Dedifferentiated amniotic fluid mesenchymal stem cell (primary cell): ENCODE measurements around the gene ABR.
"Not testable (repeated sequence)": the region's sequence is repeated elsewhere in the genome, so short reads cannot be mapped to it uniquely, and the experiment has no call there.

ENCODE experiments used
- DNase-seq: peaks from one replicate; pipeline ENCODE4 v3.0.0-alpha.2; 2016; ENCODE audit errors: extremely low spot score

Gene ABR

DNA sequence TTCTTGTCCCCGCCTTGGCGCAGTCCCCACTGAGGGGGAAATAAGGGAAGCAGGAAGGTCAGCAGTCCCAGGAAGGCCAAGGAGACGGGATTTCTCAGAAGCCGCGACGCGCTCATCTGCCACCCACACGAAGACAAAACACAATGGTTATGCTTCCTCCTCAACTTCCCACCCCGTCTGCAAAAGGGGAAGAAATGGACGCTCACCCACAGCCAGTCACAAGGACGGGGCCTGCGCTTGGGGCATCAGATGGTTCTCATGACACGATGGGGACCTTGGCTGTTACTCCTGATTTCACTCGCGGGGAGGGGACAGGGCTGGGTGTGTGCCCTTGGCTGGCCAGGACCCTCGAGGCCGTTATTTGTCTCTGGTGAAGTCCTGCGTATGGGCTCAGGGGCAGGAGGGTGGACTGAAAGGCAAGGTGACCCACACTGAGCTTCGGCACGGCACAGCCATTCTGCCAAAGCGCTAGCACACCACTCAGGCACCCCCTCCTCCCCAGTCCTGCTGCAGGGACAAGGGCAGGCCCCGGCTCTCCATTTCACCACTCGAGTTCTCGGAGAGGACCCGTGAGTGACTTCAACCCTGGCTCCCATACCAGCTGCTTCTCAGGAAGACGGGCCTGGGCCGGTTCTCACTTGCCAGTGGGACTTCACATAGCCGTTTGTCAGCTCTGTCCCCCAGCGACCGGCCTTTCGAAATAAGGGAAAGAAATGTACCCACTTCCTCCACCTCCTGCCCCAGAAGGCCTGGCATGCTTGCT is 84.5 kb downstream of the ABR start:
- DNase-seq = no peak

DNA sequence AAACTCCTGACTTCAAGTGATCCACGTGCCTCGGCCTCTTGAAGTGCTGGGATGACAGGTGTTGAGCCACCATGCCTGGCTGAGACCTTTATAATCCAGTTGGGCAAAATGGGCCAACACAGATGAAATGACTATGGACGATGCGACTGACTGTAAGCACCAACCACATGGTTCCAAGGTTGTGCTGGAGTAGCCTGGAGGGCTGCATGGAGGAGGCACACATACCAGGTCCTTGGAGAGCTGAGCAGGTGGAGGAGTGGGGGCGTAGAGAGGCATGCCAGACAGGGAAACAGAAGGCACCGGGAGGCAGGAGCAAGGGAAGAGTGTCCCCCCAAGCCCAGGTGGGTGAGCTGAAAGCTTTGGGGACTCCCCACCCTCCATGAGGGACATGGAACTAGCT is 85.2 kb downstream of the ABR start:
- no peak for DNase-seq

DNA sequence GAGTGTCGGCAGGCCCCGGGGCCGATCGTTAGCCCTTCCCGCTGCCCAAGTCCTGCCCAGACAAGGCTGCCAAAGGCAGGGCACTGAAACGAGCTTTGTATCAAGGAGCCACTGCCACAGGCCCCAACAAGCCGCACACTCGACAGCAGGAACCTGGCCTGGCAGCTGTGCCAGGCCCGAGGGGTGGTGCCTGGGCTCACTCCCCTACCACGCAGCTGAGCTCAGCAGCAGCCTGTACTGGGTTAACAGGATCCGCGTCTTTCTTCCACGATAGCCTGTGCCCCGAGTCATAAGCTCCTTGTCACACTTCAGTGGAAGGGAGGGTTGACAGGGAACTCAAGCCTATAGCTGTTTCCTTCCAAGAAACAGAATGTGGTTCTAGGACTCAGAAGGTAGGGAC is 87.9 kb downstream of the ABR start:
- DNase-seq = no peak

DNA sequence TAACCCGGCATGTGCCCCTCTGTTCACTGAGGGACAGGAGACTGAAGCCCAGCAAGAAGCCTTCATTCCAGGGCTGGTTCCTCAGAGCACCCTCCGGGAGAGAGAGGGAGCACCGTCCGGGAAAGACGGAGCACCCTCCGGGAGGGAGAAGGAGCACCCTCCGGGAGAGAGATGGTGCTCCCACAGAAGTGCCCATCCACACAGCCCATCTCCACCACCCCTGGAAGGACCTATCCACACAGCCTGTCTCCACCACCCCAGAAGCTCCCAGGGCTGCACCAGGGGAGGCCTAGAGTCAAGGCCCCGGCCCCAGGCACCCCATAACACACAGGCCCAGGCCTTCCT is 88.6 kb downstream of the ABR start:
- DNase-seq = no peak

DNA sequence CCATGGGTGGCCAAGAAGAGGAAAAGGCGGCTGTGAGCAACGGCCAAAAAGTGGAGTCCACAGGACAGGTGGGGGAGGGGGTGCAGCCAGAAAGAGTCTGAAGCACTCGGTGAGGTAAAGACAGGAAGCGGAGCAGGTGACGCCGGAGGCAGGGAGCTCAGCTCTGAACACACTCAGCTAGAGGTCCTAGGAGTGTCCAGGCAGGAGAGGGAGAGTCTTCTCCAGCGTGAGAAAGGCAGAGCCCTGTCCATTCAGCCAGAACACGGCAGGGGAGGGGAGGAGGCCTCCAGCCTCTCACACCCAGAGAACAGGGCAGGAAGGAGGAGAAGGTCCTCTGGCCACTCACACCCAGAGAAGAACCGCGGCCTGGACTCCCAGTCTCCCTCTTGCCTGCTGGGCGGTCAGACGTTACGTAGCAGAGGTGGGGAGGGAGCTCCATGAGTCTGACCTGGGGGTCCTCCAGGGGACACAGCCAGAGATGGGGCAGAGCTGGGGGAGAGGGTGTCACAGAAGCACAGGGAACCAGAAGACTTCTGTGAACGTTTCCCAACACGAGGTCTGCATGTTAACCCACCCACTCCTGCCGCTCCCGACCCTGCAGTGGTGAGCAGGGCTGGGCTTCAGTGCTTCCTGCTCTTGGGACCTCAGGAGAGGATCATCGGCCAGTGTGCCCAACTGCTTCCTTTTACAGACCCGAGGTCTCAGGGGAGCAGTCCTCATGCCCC is 89.2 kb downstream of the ABR start:
- no peak for DNase-seq

DNA sequence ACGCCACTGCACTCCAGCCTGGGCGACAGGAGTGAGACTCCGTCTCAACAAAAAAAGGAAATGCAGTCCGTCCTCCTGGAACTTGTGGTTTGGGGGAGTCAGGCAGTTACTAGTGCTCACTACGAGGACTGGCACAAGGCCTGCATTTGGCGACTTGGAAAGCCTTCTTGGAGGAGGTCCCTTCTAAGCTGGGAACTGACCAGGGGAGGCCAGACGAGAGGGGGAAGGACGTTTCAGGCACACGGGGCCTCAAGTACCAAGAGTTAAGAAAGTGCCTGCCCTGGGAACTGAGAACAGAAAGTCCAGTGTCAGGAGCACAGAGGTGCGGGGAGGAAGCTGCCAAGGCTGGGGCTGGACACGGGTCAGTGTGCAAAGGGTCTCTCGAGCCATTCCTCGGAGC is 89.9 kb downstream of the ABR start:
- no peak for DNase-seq

DNA sequence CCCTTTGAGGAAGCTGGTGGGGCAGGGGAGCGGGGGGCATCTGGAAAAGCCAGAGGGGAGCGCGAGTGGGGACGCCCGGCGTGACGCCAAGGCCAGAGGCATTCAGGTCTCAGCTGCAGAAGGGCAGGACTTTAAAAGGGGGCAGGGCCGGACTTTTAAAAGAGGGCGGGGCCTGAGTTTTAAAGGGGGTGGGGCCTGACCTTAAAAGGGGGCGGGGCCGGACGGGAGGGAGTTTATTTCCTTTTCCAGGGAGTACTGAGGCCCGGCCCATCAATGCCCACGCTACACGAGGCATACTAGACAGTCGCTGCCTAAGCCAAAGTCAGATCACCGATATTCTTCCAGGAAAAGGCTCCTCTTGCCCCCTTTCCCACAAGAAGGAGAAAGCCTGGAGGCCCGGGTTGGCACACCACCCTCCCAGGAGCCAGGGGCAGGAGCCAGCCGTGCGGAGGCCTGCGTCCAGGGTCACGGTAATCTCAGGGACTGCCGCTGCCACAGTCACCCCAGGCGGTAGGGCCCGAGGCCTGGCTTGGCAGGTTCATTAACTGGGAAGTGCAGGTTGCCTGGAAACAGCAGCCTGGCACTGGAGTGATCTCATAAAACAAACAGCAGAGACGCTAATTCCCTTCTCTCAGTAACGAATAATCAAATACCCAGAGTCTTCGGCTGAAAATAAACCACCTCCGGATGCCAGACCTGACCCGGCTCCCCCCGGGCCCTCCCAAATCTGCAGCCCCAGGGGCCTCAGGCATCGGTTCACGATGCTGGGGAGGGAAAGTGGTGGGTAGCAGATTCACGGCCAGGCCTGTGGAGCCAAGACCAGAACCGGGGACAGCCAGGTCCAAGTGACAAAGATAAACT is 92.2 kb downstream of the ABR start:
- DNase-seq = peak; percentile 48

DNA sequence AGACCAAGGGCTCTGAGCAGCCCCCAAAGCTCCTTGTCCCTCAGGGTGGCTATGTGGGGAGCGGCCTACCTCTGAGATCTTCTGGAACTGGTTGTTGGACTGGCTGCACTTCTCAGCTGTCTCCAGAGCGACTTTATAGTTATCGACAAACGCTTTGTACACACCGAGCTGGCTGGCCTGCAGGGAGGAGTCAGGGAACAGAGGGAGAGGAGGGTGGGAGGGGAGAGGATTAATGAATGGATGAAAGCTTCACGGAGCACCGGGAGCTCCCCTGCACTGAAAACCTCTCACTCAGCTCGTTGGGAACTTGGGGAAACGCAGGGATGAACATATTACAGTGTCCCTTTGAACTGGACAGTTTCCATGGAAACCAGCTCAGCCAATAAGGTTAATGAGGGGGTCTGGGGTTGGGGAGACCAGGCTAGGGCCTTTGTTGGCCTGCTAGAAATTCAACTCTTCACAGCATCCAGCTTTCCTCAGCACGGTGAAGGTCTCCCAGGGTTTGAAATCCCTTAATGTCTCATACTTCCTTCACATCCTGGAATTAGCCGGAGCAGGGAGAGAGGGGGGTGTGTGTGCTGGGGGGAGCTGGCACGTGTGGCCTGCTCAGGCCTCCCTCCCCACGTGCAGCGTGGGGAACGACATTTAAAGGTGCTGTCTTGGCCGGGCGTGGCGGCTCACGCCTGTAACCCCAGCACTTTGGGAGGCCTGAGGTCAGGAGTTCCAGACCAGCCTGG is 96.2 kb downstream of the ABR start:
- no peak for DNase-seq

DNA sequence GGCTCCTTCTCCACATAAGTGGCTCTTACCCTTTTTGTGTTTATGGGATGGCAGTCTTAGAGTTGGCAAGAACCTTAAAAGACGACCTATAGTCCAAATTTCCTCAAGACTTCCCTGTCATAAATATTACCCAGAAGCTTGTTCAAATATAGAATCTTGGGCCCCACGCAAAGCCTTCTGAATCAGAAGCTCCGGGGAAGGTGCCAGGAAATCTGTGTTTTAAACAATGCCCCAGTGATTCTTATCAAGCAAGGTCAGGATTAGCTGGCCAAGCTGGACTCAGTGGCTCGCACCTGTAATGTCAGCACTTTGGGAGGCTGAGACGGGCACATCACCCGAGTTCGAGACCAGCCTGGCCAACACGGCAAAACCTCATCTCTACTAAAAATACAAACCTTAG is 97.2 kb downstream of the ABR start:
- DNase-seq = no peak

DNA sequence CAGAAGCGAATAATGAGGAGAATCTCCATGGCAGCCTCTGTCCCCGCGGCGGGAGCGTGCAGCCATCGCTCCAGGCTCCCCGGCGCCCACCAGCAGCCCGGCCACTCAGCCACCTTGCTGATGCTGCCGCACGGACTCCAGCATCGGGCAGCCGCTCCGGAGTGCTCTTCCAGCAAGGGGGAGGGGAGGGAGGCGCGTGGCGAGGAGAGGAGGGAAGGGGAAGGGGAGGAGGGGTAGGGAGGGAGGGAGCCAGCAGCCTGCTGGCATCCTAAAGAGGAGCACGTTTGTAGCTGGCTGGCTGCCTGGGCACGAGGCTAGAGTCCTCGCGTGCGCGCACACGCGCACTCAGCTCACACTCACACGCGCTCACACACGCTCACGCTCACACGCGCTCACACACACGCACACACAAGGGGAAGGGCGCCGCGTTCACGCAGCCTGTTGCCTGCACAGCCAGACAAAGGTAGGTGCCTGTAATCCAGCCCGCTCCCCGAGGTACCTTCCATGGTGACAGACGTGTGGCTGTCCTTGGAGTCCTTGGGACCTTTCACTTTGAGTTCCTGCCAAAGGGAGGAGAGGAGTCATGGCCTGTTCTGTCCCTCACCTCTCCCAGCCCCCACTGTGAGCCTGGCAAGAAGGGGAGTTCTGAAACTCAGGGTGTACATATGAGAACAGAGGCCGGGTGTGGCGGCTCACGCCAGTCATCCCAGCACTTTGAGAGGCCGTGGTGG is 100.8 kb downstream of the ABR start:
- no peak for DNase-seq

DNA sequence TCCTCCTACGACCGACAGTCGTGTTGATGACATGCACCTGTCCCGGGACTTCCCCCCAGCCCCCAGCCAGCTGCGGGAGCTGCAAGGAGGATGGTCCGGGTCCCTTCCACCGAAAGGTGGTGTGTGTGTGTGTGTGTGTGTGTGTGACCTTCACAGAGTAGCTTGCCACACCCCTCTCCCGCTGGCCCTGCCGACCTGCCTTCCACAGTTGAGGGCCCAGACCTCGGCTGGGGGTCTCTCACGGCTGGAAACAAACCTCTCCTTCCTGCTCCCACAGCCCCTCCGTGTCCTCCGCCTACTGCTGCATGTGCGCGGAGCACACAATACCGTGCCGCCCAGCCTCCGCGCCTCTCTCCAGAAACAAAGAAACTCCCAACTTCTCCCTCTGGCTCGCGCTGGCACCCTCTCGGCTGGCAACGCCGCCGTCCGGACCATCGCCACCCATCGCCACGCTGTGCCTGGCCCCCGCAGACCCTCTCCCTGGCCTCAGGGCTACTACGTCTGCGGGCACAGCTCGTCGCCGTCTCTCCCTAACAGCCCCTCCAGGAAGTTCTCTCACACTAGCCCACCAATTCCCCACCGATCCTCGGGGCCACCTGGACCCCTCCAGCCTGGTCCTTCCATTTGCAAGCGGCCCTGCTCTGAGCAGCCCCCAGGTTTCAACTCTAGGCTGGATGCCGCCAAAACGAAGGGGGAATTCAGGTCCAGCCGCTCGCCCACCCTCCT is 101.6 kb downstream of the ABR start:
- no peak for DNase-seq

DNA sequence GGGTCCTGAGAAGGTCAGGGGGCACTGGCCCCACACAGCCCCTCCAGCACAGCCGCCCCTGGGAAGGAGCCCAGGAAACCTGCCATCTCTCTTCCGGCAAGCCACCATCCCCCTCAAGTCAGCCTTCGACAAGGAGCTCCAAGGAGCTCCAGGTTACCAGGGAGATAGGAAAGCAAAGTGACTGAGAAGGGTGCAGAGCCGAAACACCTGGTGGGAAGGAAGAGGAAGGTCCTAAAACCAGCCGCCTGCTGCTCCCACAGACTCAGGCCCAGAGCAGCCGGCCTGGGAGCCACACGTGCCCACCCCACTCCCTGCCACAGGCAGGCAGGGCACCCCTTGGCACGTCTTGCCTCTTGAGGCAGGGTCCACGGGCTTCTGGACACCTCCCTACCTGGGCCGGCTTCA is 102.2 kb downstream of the ABR start:
- DNase-seq = no peak

DNA sequence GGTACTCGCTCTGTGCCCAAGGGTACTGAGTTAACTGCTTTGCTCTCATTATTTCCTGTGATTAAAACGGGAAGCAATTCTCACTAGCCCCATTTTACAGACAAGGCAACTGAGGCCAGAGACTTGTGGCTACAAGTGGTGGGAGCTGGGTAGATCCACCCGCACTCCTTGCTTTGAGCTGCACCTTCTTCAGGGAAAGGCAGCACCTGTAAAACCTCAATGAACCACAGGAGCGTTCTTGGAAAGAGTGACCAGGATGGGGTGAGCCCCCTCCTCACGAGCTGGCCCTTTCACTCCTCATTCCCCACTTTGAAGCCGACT is 102.8 kb downstream of the ABR start:
- DNase-seq = no peak

DNA sequence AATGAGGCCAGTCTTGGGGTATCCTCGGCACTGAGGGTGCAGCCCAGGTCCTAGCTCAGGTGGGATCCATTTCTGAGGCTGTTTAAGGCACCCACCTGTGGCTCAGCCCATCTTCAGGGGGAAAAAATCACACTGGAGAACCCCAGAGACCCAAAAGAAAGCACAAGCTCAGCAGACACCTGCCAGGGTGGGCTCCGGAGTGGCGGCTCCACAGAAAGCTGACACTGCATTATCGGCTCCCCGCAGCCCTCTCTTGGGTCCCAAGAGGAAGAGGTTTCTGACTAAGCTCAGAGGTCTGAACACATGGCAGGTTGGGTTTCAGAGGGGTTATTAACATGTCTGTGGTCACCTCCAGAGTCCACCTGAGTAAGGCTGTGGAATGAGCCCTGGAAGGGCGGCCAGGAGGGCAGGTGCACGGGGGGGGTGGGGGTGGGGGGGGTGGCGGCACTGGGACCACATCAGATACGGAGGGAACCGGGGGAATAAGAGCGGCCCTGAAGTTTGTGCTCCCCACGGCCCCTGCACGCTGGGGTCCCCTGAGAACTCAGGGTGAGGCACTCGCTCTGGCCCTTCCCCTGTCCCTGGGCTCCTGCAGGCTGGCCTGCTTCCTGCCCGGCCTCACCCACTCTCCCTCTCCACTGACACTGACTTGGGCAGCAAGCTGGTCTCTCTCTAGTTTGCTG is 103.3 kb downstream of the ABR start:
- no peak for DNase-seq

DNA sequence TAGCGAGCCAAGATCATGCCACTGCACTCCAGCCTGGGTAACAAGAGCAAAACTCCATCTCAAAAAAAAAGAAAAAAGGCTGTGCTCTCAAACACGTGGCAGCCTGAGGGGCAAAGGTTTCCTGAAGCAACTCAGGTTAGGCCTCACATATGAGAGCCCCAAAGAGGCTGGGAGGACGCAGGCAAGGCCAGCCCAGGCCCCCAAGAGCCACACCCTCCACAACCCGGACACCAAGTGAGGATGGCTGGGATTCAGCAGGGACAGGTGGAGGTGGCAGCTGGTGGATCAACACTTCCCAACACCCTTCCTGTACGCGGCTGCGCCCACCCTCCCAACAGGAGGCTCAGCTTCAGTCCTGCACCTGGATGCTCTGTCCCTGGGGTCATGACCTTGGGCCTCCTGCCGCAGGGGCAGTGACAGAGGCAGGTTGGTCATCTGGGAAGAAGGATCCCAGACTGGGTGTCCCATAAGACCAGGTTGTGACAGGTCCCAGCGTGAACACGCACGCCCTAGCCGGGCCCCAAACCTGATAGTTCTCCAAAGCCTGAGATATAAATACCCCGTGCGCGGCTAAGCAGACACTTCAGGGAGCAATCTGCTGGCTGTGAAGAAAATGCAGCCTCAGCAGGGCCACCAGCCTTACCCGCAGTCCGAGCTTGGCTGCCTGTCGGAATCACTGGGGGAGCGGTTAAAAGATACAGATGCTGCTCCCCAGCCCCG is 104.7 kb downstream of the ABR start:
- no peak for DNase-seq

DNA sequence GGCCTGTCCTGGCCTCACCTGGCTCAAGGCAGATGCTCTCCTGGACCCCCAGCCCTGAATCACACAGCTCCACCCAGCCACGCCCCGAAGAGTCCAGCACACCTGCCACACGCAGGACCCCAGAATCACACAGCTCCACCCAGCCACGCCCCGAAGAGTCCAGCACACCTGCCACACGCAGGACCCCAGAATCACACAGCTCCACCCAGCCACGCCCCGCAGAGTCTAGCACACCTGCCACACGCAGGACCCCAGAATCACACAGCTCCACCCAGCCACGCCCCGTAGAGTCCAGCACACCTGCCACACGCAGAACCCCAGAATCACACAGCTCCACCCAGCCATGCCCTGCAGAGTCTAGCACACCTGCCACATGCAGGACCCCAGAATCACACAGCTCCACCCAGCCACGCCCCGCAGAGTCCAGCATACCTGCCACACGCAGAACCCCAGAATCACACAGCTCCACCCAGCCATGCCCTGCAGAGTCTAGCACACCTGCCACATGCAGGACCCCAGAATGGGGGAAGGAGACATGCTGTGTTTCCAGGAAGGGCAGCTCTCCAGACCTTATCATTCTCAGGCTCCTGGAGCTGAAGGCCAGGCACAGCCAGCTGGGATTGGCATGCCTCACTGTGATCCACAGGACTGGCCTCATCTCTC is 105.7 kb downstream of the ABR start:
- not testable (repeated sequence) for DNase-seq

DNA sequence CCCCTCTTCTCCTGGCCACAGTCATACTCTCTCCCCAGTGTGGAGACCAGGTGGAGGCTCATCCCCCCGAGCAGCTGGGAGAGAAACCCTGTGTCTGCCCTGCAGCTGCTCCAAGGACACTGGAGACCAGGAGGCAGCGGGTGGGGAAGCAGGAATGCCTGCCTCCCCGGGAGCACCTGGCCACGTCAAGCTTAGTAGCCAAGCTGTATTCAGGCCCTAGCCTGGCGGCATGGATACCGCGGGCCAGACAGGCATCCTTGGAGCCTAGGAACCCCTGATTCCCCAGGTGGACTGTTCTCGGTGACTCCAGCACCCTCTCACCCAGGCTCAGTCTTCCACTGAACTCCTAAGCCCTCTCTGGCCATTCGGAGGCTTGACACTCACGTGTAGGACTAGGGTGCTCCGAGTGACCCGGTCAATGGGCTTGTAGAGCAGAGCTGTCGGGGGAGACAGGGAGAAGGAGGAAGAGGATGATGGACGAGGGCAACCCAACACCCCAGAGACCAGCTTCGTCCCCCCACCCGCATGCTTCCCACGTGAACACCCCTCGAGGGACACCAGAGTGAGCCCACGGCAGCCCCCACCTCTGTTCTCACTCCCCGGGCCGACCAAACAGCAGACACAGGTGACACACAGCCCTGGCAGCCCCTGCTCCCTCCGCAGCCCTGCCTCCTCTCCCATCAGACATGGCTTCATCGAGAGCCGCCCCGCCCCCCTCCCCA is 106.4 kb downstream of the ABR start:
- DNase-seq = no peak

DNA sequence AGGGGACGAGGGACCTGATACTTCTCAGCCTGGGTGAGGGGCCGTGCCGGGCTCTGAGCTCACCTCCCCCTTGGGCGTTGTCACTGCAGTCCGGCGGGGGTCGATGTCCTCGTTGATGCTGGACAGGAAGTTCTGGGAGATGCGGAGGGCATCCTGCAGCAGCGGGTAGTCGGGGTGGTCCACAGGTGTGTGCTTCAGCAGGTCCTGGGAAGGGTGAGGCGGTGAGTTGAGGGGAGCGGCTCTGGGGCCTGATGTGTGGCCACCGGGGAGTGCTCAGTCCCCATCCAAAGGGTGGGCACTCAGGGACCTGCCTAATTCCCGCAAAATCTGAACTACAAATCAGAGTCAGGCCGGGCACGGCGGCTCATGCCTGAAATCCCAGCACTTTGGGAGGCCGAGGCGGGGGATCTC is 107.2 kb downstream of the ABR start:
- DNase-seq = no peak
